CMK (cell line): Measurements from ENCODE around the gene RAP1GAP2.
"Not testable (repeated sequence)": the region's sequence is repeated elsewhere in the genome, so short reads cannot be mapped to it uniquely, and the experiment has no call there.

Experiments
- DNase-seq: peaks from one replicate; pipeline ENCODE4 v3.0.0-alpha.2; 2010; ENCODE audit warnings: low read depth

Gene RAP1GAP2

GRCh38 chr17:3025421-3026124 is 229.3 kb downstream of the RAP1GAP2 start:
- DNase-seq: no peak

DNA sequence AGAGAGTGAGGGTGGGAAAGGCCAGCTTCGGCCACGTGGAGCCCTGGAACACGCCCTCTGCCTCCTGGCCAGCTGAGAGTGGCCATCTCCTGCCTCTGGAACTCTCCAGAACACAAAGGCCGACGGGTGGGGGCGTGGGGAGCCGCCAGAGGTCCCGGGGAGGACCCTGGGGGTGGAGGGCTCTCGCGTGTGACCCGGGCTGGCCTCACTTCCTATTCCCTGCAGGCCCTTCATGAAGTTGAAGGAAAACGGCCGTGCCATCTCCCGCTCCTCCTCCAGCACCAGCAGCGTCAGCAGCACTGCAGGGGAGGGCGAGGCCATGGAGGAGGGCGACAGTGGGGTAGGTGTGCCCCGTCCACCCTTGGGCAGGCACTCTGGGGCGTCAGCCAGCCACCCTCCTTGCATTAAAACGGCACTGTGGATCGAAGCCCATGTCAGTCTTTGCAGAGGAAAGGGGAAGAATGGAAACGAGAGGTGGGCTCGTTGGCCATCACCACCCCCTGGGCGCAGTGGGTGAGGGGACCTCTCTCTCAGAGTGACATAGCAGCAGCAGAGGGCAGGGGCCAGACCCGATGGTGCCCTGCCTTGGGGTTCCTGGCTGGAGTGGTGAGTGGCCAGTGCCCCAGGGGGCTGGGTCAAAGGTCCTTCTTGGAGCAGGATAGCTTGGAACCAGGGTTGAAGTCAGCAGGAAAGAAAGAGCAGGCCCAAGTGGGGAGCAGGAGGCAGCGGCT is 230.1 kb downstream of the RAP1GAP2 start:
- no peak for DNase-seq

DNA sequence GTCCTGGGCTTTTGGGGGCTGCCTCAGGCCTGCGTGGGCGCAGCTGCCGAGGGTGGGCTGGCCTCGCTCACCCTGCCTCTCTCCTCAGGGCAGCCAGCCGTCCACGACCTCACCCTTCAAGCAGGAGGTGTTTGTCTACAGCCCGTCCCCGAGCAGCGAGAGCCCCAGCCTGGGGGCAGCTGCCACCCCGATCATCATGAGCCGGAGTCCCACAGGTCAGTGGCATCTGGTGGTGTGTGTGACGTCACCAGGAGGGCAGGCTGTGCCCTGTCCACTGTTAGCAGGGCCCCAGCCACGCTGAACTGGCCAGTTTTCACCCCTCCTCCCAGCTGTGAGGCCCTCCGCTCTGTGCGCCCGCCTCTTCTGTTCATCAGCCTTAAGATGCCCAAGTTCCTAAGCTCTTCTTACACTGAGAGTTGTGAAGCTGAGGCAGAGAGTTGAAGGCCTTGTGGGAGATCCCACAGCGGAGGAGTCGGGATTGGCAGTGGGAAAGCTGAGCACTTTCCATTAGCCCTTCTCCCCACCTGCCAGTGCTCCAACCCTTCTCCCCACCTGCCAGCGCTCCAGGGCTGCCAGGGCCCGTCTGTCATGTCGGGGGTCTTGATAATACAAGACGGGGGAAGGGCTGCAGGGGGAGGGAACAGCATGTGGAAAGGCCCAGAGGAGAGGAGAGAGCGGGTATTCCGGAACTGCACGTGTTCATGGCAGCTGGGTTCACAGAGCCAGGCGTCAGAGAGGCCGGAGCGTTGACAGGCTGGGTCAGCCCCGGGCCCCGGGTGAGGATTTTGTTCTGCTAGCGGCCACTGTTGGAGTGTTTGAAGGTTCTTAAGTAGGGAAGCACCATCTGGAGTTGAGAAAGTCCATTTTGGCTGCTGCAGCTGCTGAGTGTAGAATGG is 230.9 kb downstream of the RAP1GAP2 start:
- no peak for DNase-seq

- no peak for DNase-seq
Measured at GRCh38 chr17:3027786-3028532, 231.7 kb downstream of the RAP1GAP2 start.

DNA sequence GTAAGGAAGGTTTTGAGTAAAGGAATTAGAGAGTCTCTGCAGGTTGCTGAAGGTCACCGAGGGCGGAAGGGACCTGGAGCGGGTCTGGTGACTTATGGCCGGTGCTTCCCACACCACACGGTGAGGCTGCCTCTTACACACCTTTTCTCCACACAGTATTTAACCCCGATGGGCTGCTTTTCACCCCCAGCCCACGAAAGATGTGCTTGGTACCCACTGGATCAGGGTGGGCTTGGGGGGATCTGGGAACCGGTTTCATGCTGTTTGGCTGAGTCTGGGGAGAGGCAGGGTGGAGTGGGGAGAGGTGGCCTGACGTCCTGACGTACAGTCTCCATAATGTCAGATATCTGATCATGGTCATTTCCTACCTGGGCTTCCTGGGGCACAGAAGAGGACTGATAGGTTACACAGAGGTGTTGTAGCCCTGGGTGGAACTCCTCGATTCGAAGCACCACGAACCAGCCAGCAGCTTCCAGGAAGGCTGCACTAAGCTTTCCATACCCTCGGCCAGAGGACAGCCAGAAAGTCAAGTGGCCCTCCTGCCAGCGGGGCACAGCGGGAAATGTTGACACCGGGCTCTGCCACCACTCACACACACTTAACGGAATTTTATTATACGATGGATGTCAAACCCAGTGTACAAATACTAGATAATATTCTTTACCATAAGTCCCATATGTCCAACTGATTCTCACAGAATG is 233.1 kb downstream of the RAP1GAP2 start:
- no peak for DNase-seq

DNA sequence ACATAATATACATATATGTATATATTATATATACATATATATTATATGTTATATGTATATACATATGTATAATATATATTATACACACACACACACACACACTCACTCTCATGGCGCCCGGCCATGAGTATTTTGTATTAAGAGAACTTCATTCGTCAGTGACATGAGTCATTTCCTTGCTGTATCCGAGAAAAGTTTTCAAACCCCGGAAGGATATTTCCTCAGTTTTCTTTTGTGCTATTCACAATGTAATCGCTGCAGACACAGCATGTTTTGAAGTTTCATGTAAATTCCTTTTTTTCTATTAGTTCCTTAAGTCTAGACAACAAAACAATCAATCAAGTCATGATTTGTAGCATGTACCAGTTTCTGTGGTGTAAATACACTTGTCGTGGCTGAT is 233.9 kb downstream of the RAP1GAP2 start:
- no peak for DNase-seq

DNA sequence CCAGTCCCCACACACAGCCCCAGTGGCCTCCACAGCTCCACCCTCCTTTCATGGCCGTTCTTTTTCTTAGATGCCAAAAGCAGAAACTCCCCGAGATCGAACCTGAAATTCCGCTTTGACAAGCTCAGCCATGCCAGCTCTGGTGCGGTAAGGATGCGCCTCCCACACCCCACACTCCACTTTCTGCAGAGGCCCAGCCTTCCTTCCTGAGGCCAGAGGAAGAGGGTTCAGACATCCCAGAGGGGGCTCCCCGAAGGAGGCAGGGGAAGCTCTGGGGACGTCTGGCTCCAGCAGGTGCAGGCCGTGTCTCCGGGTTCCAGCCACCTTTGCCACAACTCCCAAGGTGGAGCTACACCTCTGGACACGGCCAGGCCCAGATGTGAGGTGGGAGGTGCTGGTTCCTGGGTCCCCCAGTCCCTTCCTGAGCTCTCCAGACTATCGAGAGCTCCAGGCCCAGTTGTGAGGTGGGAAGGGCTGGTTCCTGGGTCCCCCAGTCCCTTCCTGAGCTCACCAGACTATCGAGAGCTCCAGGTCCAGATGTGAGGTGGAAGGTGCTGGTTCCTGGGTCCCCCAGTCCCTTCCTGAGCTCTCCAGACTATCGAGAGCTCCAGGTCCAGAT is 234.7 kb downstream of the RAP1GAP2 start:
- DNase-seq: not testable (repeated sequence)

DNA sequence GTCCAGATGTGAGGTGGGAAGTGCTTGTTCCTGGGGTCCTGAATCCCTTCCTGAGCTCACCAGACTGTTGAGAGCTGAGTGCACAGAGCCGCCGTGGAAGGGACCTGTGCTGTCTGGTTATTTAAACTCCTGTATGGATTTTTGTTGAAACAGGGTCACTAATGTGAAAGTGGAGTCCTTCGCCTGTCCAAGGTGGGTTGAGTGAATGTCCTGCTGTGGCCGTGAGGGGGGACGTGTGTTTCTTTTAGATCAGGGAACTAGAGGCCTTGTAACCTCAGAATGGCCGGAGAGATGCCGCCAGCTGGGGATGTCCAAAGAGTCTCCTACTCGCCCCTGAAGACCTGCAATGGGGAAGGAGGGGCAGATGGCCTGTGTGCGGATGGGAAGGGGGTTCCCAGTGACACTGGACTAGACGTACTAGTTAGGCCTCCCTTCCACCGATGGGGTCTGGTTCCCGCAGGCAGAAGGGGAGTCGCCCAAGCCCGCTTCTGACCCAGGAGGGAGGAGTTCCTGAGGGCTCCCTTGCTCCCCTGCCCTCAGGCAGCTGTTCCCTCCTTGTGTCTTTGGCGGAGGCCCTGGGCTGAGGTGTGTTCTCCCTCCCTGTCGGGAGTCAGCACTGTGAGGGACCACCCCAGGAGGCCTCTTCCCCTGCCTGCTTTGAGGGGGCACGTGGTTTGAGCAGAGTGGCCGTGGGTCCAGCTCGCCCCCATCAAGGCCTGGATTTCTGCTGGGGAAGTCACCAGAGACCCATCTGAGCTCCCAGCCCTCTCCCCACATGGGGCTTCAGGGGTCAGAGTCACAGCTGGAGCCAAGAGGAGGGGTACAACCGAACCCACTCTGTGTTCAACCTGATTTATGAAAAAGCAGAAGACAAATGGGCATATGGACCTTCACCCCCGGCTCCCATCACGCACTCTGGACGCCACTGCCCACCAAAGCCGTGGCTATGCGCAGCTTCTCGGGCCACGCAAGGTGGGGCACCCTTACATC is 236.3 kb downstream of the RAP1GAP2 start:
- no peak for DNase-seq

DNA sequence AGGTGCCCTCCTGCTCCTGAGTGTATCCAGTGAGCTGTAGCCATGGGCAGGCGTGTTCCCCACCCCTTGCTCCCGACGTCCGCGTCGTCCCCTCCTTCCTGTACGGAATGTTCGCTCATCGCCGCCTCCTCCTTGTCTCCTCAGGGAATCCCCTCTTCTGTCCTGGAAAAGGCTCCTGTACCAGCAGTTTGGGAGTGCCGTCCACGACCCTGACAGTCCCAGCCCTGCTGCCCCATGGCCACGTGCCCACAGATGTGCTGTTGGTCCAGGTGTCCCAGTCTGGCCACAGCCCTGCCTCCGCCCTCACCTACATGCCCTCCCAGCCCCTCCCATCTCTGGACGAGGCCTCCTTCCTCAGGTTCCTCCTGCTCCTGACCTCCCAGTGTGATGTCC is 237.0 kb downstream of the RAP1GAP2 start:
- no peak for DNase-seq

- no peak for DNase-seq
Measured at GRCh38 chr17:3033741-3034577, 237.7 kb downstream of the RAP1GAP2 start.

GRCh38 chr17:3034578-3034920 is 238.3 kb downstream of the RAP1GAP2 start:
- no peak for DNase-seq

GRCh38 chr17:3035256-3035967 is 239.2 kb downstream of the RAP1GAP2 start:
- DNase-seq: no peak

DNA sequence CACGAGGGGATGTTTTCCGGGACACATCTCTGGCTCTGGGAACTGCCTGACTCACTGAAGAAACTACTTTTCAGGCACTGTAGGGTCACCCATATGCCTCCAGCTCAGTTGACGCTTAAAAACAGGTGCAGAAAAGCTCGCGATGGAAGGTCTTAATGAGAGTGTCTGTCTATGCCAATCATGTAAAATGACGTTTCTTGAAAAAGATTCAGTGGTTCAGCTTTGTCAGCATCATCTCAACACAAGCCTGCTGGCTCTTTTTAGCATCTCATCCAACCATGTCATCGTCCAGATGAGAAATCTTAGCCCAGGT is 239.7 kb downstream of the RAP1GAP2 start:
- DNase-seq: no peak

DNA sequence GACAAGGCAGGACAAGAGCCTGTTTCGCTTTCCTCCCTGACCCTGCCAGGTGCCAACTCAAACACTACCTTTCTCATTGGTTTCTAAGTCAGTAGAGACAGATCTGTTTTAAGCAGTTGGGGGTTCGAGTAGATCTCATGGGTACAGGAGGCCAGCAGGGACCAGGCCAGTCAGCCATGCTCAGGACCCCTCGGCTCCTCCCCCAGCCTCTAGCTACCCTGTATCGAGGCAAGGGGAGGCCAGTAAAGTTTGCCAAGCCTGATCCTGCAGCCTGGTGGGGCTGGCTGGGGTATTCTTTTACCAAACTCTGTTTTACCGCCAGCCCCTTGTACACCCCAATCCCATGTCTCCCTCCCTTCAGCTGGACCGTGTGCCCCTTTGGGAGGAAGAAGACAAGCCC is 240.6 kb downstream of the RAP1GAP2 start:
- no peak for DNase-seq

- DNase-seq: no peak
Measured at GRCh38 chr17:3037259-3037658, 241.0 kb downstream of the RAP1GAP2 start.

GRCh38 chr17:3038941-3039340 is 242.7 kb downstream of the RAP1GAP2 start:
- DNase-seq: no peak

GRCh38 chr17:3039736-3040135 is 243.5 kb downstream of the RAP1GAP2 start:
- DNase-seq: peak; percentile 36

- DNase-seq: no peak
Measured at GRCh38 chr17:3040882-3041281, 244.6 kb downstream of the RAP1GAP2 start.
